WERI-Rb-1 (cell line): ENCODE results near the gene ADARB2.

Experiments used
- DNase-seq: peaks from one replicate; pipeline ENCODE4 v3.0.0-alpha.2; 2020
- H3K27ac ChIP-seq: fragments of 250-450 bp; sonication (Bioruptor Pico); 2 replicates; pipeline ENCODE4 v1.5.1; 2020; ENCODE audit warnings: mild to moderate bottlenecking, moderate library complexity
- H3K27me3 ChIP-seq: fragments of 250-450 bp; sonication (Bioruptor Pico); 2 replicates; pipeline ENCODE4 v1.5.1; 2021; ENCODE audit warnings: mild to moderate bottlenecking, low read depth, moderate library complexity; ENCODE audit not compliant: insufficient read depth, severe bottlenecking
- H3K36me3 ChIP-seq: fragments of 250-450 bp; sonication (Bioruptor Pico); 2 replicates; pipeline ENCODE4 v1.5.1; 2020; ENCODE audit warnings: mild to moderate bottlenecking, moderate library complexity
- H3K4me3 ChIP-seq: 2 replicates; pipeline ENCODE4 v1.5.1; 2011; ENCODE audit warnings: low read depth, mild to moderate bottlenecking, control low read depth, low read length
- H3K9me3 ChIP-seq: fragments of 250-450 bp; sonication (Bioruptor Pico); 2 replicates; pipeline ENCODE4 v1.5.1; 2021; ENCODE audit warnings: mild to moderate bottlenecking, moderate library complexity; ENCODE audit not compliant: severe bottlenecking
- TF ChIP-seq, protein P1 (sequence below): IDR thresholded peaks from 2 replicates; pipeline ENCODE4 v1.5.1; 2011; ENCODE audit warnings: low read depth, mild to moderate bottlenecking, control low read depth, inconsistent platforms, low read length

The ADARB2 gene

DNA sequence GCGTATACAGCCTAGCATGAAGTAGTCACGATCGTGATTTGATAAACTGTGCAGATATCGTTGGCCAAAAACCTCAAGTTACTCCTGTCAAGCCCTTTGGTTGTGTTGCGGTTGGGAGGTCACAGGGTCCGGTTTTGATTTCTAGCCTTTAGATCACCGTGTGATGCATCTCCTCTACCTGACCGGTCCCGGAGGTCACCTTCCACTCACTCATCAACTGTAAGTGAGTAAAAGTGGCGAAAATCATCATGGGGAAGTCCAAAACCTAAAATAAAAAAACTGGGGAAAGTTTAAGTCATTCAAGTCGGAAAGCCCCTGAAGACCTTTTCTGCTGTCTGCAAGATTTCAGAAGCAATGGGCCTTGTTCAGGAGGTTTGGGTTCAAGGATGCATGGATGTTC lies 62.8 kb downstream of the ADARB2 start:
- TF ChIP-seq, protein P1, sequence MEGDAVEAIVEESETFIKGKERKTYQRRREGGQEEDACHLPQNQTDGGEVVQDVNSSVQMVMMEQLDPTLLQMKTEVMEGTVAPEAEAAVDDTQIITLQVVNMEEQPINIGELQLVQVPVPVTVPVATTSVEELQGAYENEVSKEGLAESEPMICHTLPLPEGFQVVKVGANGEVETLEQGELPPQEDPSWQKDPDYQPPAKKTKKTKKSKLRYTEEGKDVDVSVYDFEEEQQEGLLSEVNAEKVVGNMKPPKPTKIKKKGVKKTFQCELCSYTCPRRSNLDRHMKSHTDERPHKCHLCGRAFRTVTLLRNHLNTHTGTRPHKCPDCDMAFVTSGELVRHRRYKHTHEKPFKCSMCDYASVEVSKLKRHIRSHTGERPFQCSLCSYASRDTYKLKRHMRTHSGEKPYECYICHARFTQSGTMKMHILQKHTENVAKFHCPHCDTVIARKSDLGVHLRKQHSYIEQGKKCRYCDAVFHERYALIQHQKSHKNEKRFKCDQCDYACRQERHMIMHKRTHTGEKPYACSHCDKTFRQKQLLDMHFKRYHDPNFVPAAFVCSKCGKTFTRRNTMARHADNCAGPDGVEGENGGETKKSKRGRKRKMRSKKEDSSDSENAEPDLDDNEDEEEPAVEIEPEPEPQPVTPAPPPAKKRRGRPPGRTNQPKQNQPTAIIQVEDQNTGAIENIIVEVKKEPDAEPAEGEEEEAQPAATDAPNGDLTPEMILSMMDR, result no peak
- H3K4me3 ChIP-seq, result no peak overlapping the region
- no peak for DNase-seq
- no peak overlapping the region for H3K27ac ChIP-seq
- peaks cover 3% of the 10 kb centered on the region for H3K27me3 ChIP-seq
- H3K9me3 ChIP-seq, result no peaks in the 10 kb centered on the region
- no peaks in the 10 kb centered on the region for H3K36me3 ChIP-seq

DNA sequence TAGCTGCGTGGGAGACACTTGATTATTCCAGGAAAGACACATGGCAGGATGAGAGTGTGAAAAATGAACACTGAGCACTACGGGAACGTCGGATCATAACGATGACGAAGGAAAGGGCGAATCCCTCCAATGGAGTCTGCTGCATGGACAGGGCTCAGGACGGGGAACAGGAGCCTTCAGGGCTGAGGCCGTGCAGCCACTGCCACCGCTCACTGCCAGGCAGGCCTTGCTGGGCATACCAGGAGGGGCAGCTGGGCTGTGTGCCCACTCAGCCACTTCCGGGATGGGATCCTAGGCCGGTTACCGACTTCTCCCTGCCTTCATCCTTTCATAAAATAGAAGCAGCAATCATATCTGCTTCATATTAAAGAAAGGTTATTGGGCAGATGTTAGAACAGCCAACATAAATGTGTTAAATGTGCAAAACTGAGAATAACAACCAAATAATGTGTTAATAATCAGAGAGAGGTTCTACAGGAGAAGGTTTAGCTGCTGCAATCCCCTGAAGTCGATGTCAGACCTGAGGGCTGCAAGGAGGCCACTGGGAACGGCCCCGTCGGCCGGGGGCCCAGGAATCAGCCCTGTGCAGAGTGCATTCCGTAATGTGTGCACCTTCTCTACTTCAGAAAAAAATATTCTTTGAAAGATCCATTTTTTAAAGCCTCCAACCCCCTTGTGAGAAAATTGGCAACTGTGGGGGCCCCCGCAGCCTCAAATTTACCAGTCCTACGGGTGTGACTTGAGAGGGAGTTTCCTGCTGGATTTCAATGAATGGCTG lies 63.6 kb downstream of the ADARB2 start:
- Histone ChIP-seq H3K36me3 (no peaks in the 10 kb centered on the region), H3K27ac (no peak overlapping the region), H3K9me3 (no peaks in the 10 kb centered on the region), H3K4me3 (no peak overlapping the region), H3K27me3 (peaks cover 3% of the 10 kb centered on the region)
- DNase-seq, result no peak
- TF ChIP-seq, protein P1, result no peak

DNA sequence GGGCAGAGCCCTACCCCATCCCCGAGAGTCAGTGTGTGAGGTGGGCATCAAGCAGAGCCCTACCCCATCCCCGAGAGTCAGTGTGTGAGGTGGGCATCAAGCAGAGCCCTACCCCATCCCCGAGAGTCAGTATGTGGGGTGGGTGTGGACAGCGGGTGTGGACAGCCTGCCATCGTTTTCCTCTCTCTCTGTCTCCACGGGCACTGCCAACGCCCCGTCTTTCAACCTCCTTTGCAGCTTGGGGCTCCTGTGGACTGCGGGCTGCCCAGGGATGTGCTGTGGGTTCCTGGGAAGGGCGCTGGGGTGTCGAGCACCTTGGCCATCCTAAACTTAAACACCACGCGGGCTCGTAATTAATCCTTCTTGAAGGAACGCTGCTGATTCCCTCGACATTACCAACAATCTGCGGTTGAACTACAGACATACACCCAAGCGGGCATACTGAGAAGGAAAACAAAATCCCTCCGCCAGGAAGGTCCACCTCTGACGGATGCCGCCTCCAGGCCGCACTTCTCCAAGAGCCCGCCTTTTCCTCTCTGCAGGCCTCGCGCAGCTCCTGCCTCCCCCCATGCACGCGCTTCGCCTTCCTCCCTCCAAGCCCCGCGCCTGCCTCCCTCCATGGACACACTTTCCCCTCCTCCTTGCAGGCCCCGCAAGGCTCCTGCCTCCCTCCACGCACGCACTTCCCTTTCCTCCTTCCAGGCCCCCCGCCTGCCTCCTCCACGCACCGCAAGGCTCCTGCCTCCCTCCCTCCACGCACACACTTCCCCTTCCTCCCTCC lies 65.1 kb downstream of the ADARB2 start:
- peaks cover 6% of the 10 kb centered on the region for H3K27me3 ChIP-seq
- TF ChIP-seq, protein P1, result no peak
- no peak overlapping the region for H3K27ac ChIP-seq
- DNase-seq, result no peak
- no peaks in the 10 kb centered on the region for H3K36me3 ChIP-seq
- no peak overlapping the region for H3K4me3 ChIP-seq
- no peaks in the 10 kb centered on the region for H3K9me3 ChIP-seq

DNA sequence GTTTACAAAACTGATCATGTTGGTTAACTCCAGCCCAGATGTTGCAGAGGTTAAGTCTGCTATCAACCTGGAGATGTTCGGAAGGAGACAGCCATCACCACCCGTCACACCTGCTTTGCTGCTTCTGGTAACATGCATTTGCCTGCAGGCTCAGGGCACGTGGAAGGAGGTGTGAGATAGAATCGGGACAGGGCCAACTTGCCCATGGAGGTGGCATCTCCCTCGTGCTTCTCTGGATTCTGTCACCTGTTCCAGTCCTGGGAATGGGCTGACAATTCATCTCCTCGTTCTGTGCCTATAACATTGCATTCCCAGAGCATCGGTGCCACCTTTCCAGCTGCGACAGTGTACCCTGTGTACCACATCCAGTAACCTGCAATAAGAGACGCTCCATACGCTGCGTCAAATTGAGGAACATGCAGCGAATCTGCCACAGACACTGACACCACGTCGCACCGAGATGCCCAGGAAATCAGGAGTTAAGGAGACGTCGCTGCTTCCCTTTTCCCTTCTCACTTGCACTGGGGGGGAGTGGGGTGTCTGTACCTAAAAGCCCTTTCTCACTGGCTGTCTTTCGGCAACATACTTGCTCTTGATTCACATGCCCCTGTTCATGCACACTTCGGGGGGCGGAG lies 65.8 kb downstream of the ADARB2 start:
- Histone ChIP-seq H3K36me3 (no peaks in the 10 kb centered on the region), H3K27me3 (peaks cover 6% of the 10 kb centered on the region), H3K27ac (no peak overlapping the region), H3K4me3 (no peak overlapping the region), H3K9me3 (no peaks in the 10 kb centered on the region)
- DNase-seq, result no peak
- TF ChIP-seq, protein P1, result no peak

DNA sequence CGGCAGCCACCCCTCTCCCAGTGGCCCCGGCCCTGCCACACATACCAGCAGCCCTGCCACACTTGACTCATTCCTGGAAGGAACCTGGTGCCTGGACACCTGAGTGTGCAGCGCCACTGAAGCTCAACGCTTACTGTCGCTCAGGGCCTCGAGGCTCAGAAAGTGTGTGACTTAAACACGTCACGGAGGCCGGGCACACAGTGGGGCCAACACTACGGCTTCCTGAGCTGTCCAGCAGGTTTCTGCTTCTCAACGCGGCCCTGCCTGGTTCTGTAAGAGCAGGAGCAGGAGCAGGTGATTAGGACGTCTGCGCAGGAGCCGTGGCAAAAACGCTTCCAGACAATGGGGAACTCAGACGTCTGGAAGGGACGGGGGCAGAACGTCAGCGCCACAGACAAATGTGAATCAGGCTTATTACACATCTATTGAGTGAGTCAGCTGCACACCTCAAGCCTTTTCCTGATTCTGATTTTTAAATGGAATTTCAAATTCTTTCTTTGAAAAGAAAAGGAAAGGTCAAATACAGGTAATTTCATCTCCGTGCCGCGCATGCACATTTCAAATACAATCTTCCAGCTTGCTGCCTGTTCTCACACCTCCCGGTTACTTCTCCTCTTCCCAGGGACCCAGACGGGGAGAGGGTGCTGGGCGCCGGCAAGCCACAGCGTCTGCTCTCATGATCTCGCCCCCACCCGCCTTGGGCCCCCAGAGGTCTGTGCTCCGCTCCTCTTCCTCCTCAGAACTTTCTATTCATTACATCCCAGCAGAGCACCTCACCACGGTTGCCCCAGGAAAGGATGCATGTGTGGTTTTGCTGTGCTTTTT lies 66.6 kb downstream of the ADARB2 start:
- no peak for DNase-seq
- no peak overlapping the region for H3K27ac ChIP-seq
- H3K36me3 ChIP-seq, result no peaks in the 10 kb centered on the region
- H3K9me3 ChIP-seq, result no peaks in the 10 kb centered on the region
- TF ChIP-seq, protein P1, result no peak
- peaks cover 3% of the 10 kb centered on the region for H3K27me3 ChIP-seq
- H3K4me3 ChIP-seq, result no peak overlapping the region
